Urothelium cell line (cell line): ENCODE measurements around the gene C2orf42.
"Not testable (repeated sequence)": the region's sequence is repeated elsewhere in the genome, so short reads cannot be mapped to it uniquely, and the experiment has no call there.

Experiments
- DNase-seq: peaks from one replicate; pipeline ENCODE4 v3.0.0; 2011; ENCODE audit warnings: low spot score, mixed read lengths
- FAIRE-seq: peaks from 2 replicates; lab custom pipeline; 2011; peaks lifted over from hg19 to GRCh38; lab: Jason Lieb, UNC

C2orf42 gene

GRCh38 chr2:70111752-70112591 is 78.8 kb downstream of the C2orf42 start:
- peak; percentile 37 for DNase-seq
- no peak for FAIRE-seq

GRCh38 chr2:70110397-70110796 is 80.4 kb downstream of the C2orf42 start:
- not testable (repeated sequence) for DNase-seq, FAIRE-seq

GRCh38 chr2:70106138-70106537 is 84.7 kb downstream of the C2orf42 start:
- not testable (repeated sequence) for FAIRE-seq, DNase-seq

- FAIRE-seq: no peak
- DNase-seq: peak; percentile 53
Measured at GRCh38 chr2:70104231-70105111, 86.3 kb downstream of the C2orf42 start.

- no peak for DNase-seq
- no peak for FAIRE-seq
Measured at GRCh38 chr2:70103531-70104061, 87.2 kb downstream of the C2orf42 start.

- DNase-seq, FAIRE-seq: not testable (repeated sequence)
Measured at GRCh38 chr2:70102323-70102905, 88.4 kb downstream of the C2orf42 start.

GRCh38 chr2:70101686-70102085 is 89.1 kb downstream of the C2orf42 start:
- not testable (repeated sequence) for FAIRE-seq, DNase-seq

GRCh38 chr2:70101174-70101573 is 89.6 kb downstream of the C2orf42 start:
- no peak for DNase-seq
- FAIRE-seq: no peak
